GM23248 (cell line): ENCODE results near the gene ING2. TPM values are rescaled to one million over a fixed set of nuclear protein-coding genes. Genes with fewer than 3 reads are reported as not detected.
A peak's percentile ranks its signal among the peaks of the same experiment; 100 is the strongest.

Source experiments
- DNase-seq: peaks from one replicate; pipeline ENCODE4 v3.0.0-alpha.2; 2015
- H2AFZ ChIP-seq: fragments of 200-600 bp; sonication (generic); 2 replicates; pipeline ENCODE4 v1.6.1; 2016; ENCODE audit warnings: antibody characterized with exemption
- H3F3A ChIP-seq: fragments of 200-600 bp; sonication (generic); 2 replicates; pipeline ENCODE4 v1.6.1; 2016; ENCODE audit warnings: mild to moderate bottlenecking, antibody characterized with exemption, mixed run types; ENCODE audit not compliant: insufficient read depth
- H3K27ac ChIP-seq: fragments of 200-600 bp; sonication (generic); 2 replicates; pipeline ENCODE4 v1.5.1; 2016; ENCODE audit warnings: mild to moderate bottlenecking
- H3K27me3 ChIP-seq: fragments of 200-600 bp; sonication (generic); replicated peaks from 2 replicates; pipeline ENCODE4 v1.6.1; 2016; ENCODE audit warnings: mild to moderate bottlenecking; ENCODE audit not compliant: insufficient read depth
- H3K36me3 ChIP-seq: fragments of 200-600 bp; sonication (generic); 2 replicates; pipeline ENCODE4 v1.6.1; 2016; ENCODE audit warnings: low read depth, mild to moderate bottlenecking
- H3K4me1 ChIP-seq: fragments of 200-600 bp; sonication (generic); 2 replicates; pipeline ENCODE4 v1.6.1; 2016; ENCODE audit warnings: mild to moderate bottlenecking; ENCODE audit not compliant: insufficient read depth
- H3K4me2 ChIP-seq: fragments of 200-600 bp; sonication (generic); one replicate; pipeline ENCODE4 v1.6.1; 2016; ENCODE audit warnings: mild to moderate bottlenecking; ENCODE audit not compliant: unreplicated experiment
- H3K4me3 ChIP-seq: fragments of 200-600 bp; sonication (generic); 2 replicates; pipeline ENCODE4 v1.5.1; 2016; ENCODE audit warnings: mild to moderate bottlenecking
- H3K79me2 ChIP-seq: fragments of 200-600 bp; sonication (generic); 2 replicates; pipeline ENCODE4 v1.6.1; 2016; ENCODE audit warnings: mild to moderate bottlenecking; ENCODE audit not compliant: insufficient read depth
- H3K9ac ChIP-seq: fragments of 200-600 bp; sonication (generic); 2 replicates; pipeline ENCODE4 v1.6.1; 2016; ENCODE audit warnings: mild to moderate bottlenecking
- H3K9me2 ChIP-seq: fragments of 200-600 bp; sonication (generic); 2 replicates; pipeline ENCODE4 v1.6.1; 2016; ENCODE audit warnings: mixed run types, mild to moderate bottlenecking, moderate library complexity; ENCODE audit not compliant: insufficient read depth
- H3K9me3 ChIP-seq: fragments of 200-600 bp; sonication (generic); one replicate; pipeline ENCODE4 v1.6.1; 2017; ENCODE audit warnings: low read depth
- H4K20me1 ChIP-seq: fragments of 200-600 bp; sonication (generic); 2 replicates; pipeline ENCODE4 v1.6.0; 2016; ENCODE audit not compliant: insufficient read depth
- EZH2 ChIP-seq: fragments of 200-600 bp; sonication (generic); IDR thresholded peaks from 2 replicates; pipeline ENCODE4 v1.6.1; 2018; ENCODE audit warnings: antibody characterized with exemption, mild to moderate bottlenecking; ENCODE audit not compliant: insufficient read depth, poor library complexity, severe bottlenecking
- EZH2phosphoT487 ChIP-seq: fragments of 200-600 bp; sonication (generic); IDR thresholded peaks from 2 replicates; pipeline ENCODE4 v1.6.1; 2018; ENCODE audit warnings: antibody characterized with exemption, moderate library complexity, mild to moderate bottlenecking, low read depth; ENCODE audit not compliant: insufficient read depth
- WGBS, 2 experiments: methylation state at CpG; one replicate each; pipeline ENCODE4 v1.1.6; 2015 to 2017; ENCODE audit warnings: low lambda C conversion rate in 2 of 2, low coverage in 1 of 2; ENCODE audit errors: missing lambda C conversion rate in 2 of 2; 5-methylcytosine and 5-hydroxymethylcytosine counted together
- in situ Hi-C: fragments of 300-500 bp; cut with MboI; formaldehyde crosslinking; loops from 2 replicates; pipeline ENCODE4 v1.15.0; 2020
- polyA plus RNA-seq: library from polyadenylated mRNA; unstranded; fragments of >200 nt; fragmentation: Nextera tagmentation; extraction: Ambion mirVana; gene quantifications from 2 replicates; pipeline ENCODE4 v1.2.1, GENCODE V29; 2016
- total RNA-seq: library from RNA; depleted of rRNA; stranded (reverse); fragments of >200 nt; shearing (Covaris generic); gene quantifications from 2 replicates; pipeline ENCODE4 v1.2.3, GENCODE V29; 2014

The ING2 gene
- total and polyA plus RNA-seq, 2 experiments from 2014 or later = 12.2 to 20.5 TPM

GRCh38 chr4:183483997-183484396, 20.9 kb upstream of the ING2 start:
- Histone ChIP-seq H3K9me2 (no peaks in the 10 kb centered on the region), H3K4me1 (peaks cover 4% of the 10 kb centered on the region), H4K20me1 (no peaks in the 10 kb centered on the region), H3K36me3 (no peaks in the 10 kb centered on the region), H3K79me2 (no peaks in the 10 kb centered on the region), H3K4me2 (no peak overlapping the region), H3K27ac (no peak overlapping the region), H3F3A (peaks cover 6% of the 10 kb centered on the region; the same call in 1 of the 2 replicates), H3K4me3 (no peak overlapping the region), H3K9ac (no peak overlapping the region), H3K27me3 (no peaks in the 10 kb centered on the region), H2AFZ (no peak overlapping the region), H3K9me3 (no peaks in the 10 kb centered on the region)
- TF ChIP-seq EZH2 = no peak
- no peak for TF ChIP-seq EZH2phosphoT487
- in situ Hi-C loops = no loop called here
- WGBS, 2 experiments = 94 to 96% methylated on average over 7 of the region's 7 CpGs
- DNase-seq = no peak

GRCh38 chr4:183485411-183486160, 19.3 kb upstream of the ING2 start:
- Histone ChIP-seq H3K79me2 (no peaks in the 10 kb centered on the region), H2AFZ (no peak overlapping the region), H3K27ac (peak overlapping the region; percentile 71), H4K20me1 (no peaks in the 10 kb centered on the region), H3K4me3 (no peak overlapping the region), H3K36me3 (no peaks in the 10 kb centered on the region), H3K9ac (peak overlapping the region; percentile 34; the same call in 1 of the 2 replicates), H3K4me1 (no peaks in the 10 kb centered on the region), H3F3A (0 out of 2 replicates have a peak, but pooled peaks cover 6% of the 10 kb centered on the region), H3K9me2 (no peaks in the 10 kb centered on the region), H3K4me2 (no peak overlapping the region), H3K27me3 (no peaks in the 10 kb centered on the region), H3K9me3 (no peaks in the 10 kb centered on the region)
- in situ Hi-C loops = no loop called here
- peak; percentile 82 for DNase-seq
- WGBS, 2 experiments = 32 to 33% methylated on average over 11 of the region's 11 CpGs
- no peak for TF ChIP-seq EZH2
- TF ChIP-seq EZH2phosphoT487 = no peak

GRCh38 chr4:183492791-183493222, 12.1 kb upstream of the ING2 start:
- TF ChIP-seq EZH2 (no peak), EZH2phosphoT487 (no peak)
- in situ Hi-C loops = no loop called here
- Histone ChIP-seq H3K79me2 (no peaks in the 10 kb centered on the region), H3K4me3 (no peak overlapping the region), H2AFZ (peak overlapping the region; percentile 60), H3K4me1 (peaks cover 16% of the 10 kb centered on the region), H3F3A (peaks cover 39% of the 10 kb centered on the region), H3K27ac (peak overlapping the region; percentile 66), H4K20me1 (no peaks in the 10 kb centered on the region), H3K9me3 (no peaks in the 10 kb centered on the region), H3K9ac (peak overlapping the region; percentile 7; the same call in 1 of the 2 replicates), H3K27me3 (no peaks in the 10 kb centered on the region), H3K36me3 (peaks cover 4% of the 10 kb centered on the region; the same call in 1 of the 2 replicates), H3K4me2 (peak overlapping the region; percentile 88), H3K9me2 (no peaks in the 10 kb centered on the region)
- peak; percentile 89 for DNase-seq
- WGBS, 2 experiments = 16 to 23% methylated on average over 3 of the region's 3 CpGs

- Histone ChIP-seq H3K9me2 (no peaks in the 10 kb centered on the region), H3K36me3 (peaks cover 4% of the 10 kb centered on the region; the same call in 1 of the 2 replicates), H3K4me3 (no peak overlapping the region), H3K9me3 (no peaks in the 10 kb centered on the region), H3K79me2 (no peaks in the 10 kb centered on the region), H3K27ac (peak overlapping the region; percentile 66), H3K27me3 (no peaks in the 10 kb centered on the region), H3F3A (peaks cover 39% of the 10 kb centered on the region), H3K9ac (peak overlapping the region; percentile 7; the same call in 1 of the 2 replicates), H3K4me1 (peaks cover 16% of the 10 kb centered on the region), H4K20me1 (no peaks in the 10 kb centered on the region), H2AFZ (peak overlapping the region; percentile 60), H3K4me2 (peak overlapping the region; percentile 88)
- in situ Hi-C loops = no loop called here
- WGBS, 2 experiments = 71 to 72% methylated on average over 3 of the region's 3 CpGs
- DNase-seq = no peak
- TF ChIP-seq EZH2phosphoT487 = no peak
- no peak for TF ChIP-seq EZH2
These were observed 11.6 kb upstream of the ING2 start for GRCh38 chr4:183493246-183493645.
